B cell (primary cell): ENCODE results near the gene S100A16. TPM values are rescaled to one million over a fixed set of nuclear protein-coding genes. Genes with fewer than 3 reads are reported as not detected.

Experiments
- ATAC-seq: fragments of 200-7000 bp; cut with Tn5 transposase; one replicate; pipeline ENCODE4 v1.10.0; 2021; ENCODE audit warnings: low read depth, mild to moderate bottlenecking, moderate number of reproducible peaks, moderate library complexity
- CTCF ChIA-PET: fragments of 350-600 bp; sonication (Branson Sonifier 250); formaldehyde crosslinking; loops from one replicate; lab custom pipeline; 2021; ENCODE audit warnings: antibody characterized with exemption, inconsistent platforms; lab: Charles Lee
- POLR2A ChIA-PET: fragments of 350-600 bp; sonication (Branson Sonifier 250); formaldehyde crosslinking; loops from one replicate; lab custom pipeline; 2021; ENCODE audit warnings: antibody characterized with exemption; lab: Charles Lee
- DNase-seq: peaks from one replicate; pipeline ENCODE4 v3.0.0; 2013
- H2AFZ ChIP-seq: 2 replicates; pipeline ENCODE4 v1.6.1; 2012; ENCODE audit warnings: mild to moderate bottlenecking, low read depth, low read length; ENCODE audit not compliant: insufficient read depth, poor library complexity, severe bottlenecking
- H3K27ac ChIP-seq, 2 donors: 1 replicate in 1 of 2; 2 replicates in 1 of 2; pipeline ENCODE4 v1.5.1; 2012 to 2013; ENCODE audit warnings: low read length in 2 of 2, mild to moderate bottlenecking in 2 of 2, moderate library complexity in 1 of 2
- H3K27me3 ChIP-seq, 4 experiments: fragments of 200-600 bp in 1 of 4; sonication (generic) in 1 of 4; replicated peaks in 1 of 4; 1 replicate in 2 of 4; 2 replicates in 2 of 4; pipeline versions ENCODE4 v1.6.1 to v1.7.0; 2013 to 2016; ENCODE audit warnings: low read length in 3 of 4, mild to moderate bottlenecking in 2 of 4, mixed read lengths in 1 of 4, moderate library complexity in 1 of 4; ENCODE audit not compliant: insufficient read depth in 4 of 4, control insufficient read depth in 3 of 4; ENCODE audit errors: control extremely low read depth in 1 of 4
- H3K36me3 ChIP-seq, 2 experiments: replicated peaks in 1 of 2; 1 replicate in 1 of 2; 2 replicates in 1 of 2; pipeline versions ENCODE4 v1.6.1 to v1.7.1; 2013; ENCODE audit warnings: low read length in 1 of 2; ENCODE audit not compliant: insufficient read depth in 2 of 2, control insufficient read depth in 1 of 2; ENCODE audit errors: control extremely low read depth in 1 of 2, extremely low read depth in 1 of 2
- H3K4me1 ChIP-seq, 2 donors: fragments of 200-600 bp in 1 of 2; sonication (generic) in 1 of 2; 1 replicate in 1 of 2; 2 replicates in 1 of 2; pipeline versions ENCODE4 v1.5.1 to v1.6.1; 2013 to 2017; ENCODE audit warnings: low read length in 2 of 2; ENCODE audit not compliant: control insufficient read depth in 2 of 2, insufficient read depth in 2 of 2
- H3K4me2 ChIP-seq: replicated peaks from 2 replicates; pipeline ENCODE3; 2012; ENCODE audit warnings: mild to moderate bottlenecking, low read depth, low read length; ENCODE audit not compliant: poor library complexity, severe bottlenecking
- H3K4me3 ChIP-seq, 5 experiments: fragments of 200-600 bp in 1 of 5; sonication (generic) in 1 of 5; 1 replicate in 3 of 5; 2 replicates in 2 of 5; pipeline versions ENCODE4 v1.5.1 to v1.7.0; 2011 to 2016; ENCODE audit warnings: low read length in 4 of 5, mild to moderate bottlenecking in 4 of 5, low read depth in 2 of 5, control low read depth in 1 of 5, moderate library complexity in 1 of 5; ENCODE audit not compliant: insufficient read depth in 1 of 5; ENCODE audit errors: control extremely low read depth in 1 of 5, extremely low read depth in 1 of 5
- H3K79me2 ChIP-seq: fragments of 200-600 bp; sonication (generic); one replicate; pipeline ENCODE4 v1.6.0; 2016; ENCODE audit warnings: low read length; ENCODE audit not compliant: control insufficient read depth, insufficient read depth
- H3K9ac ChIP-seq: fragments of 200-600 bp; sonication (generic); 2 replicates; pipeline ENCODE4 v1.6.1; 2017; ENCODE audit warnings: mild to moderate bottlenecking, low read length, moderate library complexity
- H3K9me3 ChIP-seq, 3 donors: one replicate each; pipeline versions ENCODE4 v1.6.1 to v1.7.1; 2013; ENCODE audit warnings: low read length in 2 of 3; ENCODE audit not compliant: control insufficient read depth in 2 of 3, insufficient read depth in 1 of 3; ENCODE audit errors: control extremely low read depth in 1 of 3
- H4K20me1 ChIP-seq: 2 replicates; pipeline ENCODE4 v1.6.0; 2012; ENCODE audit warnings: mild to moderate bottlenecking, low read length; ENCODE audit not compliant: insufficient read depth, control insufficient read depth, poor library complexity, severe bottlenecking
- H3K27ac Mint-ChIP-seq: one replicate; pipeline ENCODE4 v1.8.0; 2021; ENCODE audit warnings: mixed read lengths
- H3K27me3 Mint-ChIP-seq: one replicate; pipeline ENCODE4 v1.8.0; 2021; ENCODE audit warnings: mixed read lengths
- H3K4me1 Mint-ChIP-seq: one replicate; pipeline ENCODE4 v1.8.0; 2021; ENCODE audit warnings: mixed read lengths
- H3K4me3 Mint-ChIP-seq: one replicate; pipeline ENCODE4 v1.8.0; 2021; ENCODE audit warnings: mixed read lengths
- H3K9me3 Mint-ChIP-seq: one replicate; pipeline ENCODE4 v1.8.0; 2022; ENCODE audit warnings: mixed read lengths; ENCODE audit not compliant: insufficient read depth
- EZH2 ChIP-seq: IDR thresholded peaks from 2 replicates; pipeline ENCODE4 v1.6.1; 2012; ENCODE audit warnings: borderline replicate concordance, low read depth, mild to moderate bottlenecking, moderate library complexity, low read length; ENCODE audit not compliant: insufficient read depth, poor library complexity, severe bottlenecking
- WGBS: methylation state at CpG from one replicate; pipeline ENCODE4 v1.1.5; 2013; ENCODE audit warnings: missing lambda C conversion rate; ENCODE audit not compliant: insufficient coverage; 5-methylcytosine and 5-hydroxymethylcytosine counted together
- intact Hi-C: fragments of 100-400 bp; cut with micrococcal nuclease; formaldehyde crosslinking; loops from one replicate; pipeline ENCODE4 v1.10.0; 2022
- polyA plus RNA-seq: library from polyadenylated mRNA; depleted of rRNA; stranded (reverse); fragments of >200 nt; gene quantifications from 2 replicates; pipeline ENCODE4 v1.2.3, GENCODE V29; 2012
- total RNA-seq, 2 donors: library from RNA; stranded (reverse); fragments of 120-200 nt in 1 of 2; gene quantifications; 1 replicate in 1 of 2; 2 replicates in 1 of 2; pipeline versions ENCODE4 v1.2.3 to v1.2.4, GENCODE V29; 2013 to 2022
- TF ChIP-seq, protein P1 (sequence below): fragments of 200-600 bp; IDR thresholded peaks from one replicate; pipeline ENCODE4 v1.8.0; 2022; ENCODE audit warnings: antibody characterized with exemption, mild to moderate bottlenecking

Gene S100A16
- total and polyA plus RNA-seq, 2 donors (not counting 1 experiment from before 2014, with no cell fraction given) = not detected

GRCh38 chr1:153623101-153623500 lies 10.2 kb upstream of the S100A16 start:
- Histone ChIP-seq H3K4me3 (no peak overlapping the region), H3K9me3 (no peaks in the 10 kb centered on the region), H3K27ac (no peak overlapping the region), H3K79me2 (no peaks in the 10 kb centered on the region), H3K9ac (no peak overlapping the region), H3K4me2 (no peak overlapping the region), H2AFZ (no peak overlapping the region), H3K27me3 (peaks cover 0 to 4% (median 0%) of the 10 kb centered on the region in 4 experiments), H3K4me1 (peaks cover 9 to 18% of the 10 kb centered on the region in 2 donors), H4K20me1 (no peaks in the 10 kb centered on the region), H3K36me3 (no peaks in the 10 kb centered on the region)
- POLR2A ChIA-PET = interaction anchor here (1.7 kb wide), 1 partner anchor 11 kb away, joined by 7 read pairs; the partner anchor contains the start of gene CHTOP
- Mint-ChIP-seq H3K27me3 (no peaks in the 10 kb centered on the region), H3K4me1 (peaks cover 16% of the 10 kb centered on the region), H3K9me3 (no peaks in the 10 kb centered on the region), H3K27ac (no peak overlapping the region), H3K4me3 (no peak overlapping the region)
- no peak for TF ChIP-seq EZH2
- TF ChIP-seq, protein P1, sequence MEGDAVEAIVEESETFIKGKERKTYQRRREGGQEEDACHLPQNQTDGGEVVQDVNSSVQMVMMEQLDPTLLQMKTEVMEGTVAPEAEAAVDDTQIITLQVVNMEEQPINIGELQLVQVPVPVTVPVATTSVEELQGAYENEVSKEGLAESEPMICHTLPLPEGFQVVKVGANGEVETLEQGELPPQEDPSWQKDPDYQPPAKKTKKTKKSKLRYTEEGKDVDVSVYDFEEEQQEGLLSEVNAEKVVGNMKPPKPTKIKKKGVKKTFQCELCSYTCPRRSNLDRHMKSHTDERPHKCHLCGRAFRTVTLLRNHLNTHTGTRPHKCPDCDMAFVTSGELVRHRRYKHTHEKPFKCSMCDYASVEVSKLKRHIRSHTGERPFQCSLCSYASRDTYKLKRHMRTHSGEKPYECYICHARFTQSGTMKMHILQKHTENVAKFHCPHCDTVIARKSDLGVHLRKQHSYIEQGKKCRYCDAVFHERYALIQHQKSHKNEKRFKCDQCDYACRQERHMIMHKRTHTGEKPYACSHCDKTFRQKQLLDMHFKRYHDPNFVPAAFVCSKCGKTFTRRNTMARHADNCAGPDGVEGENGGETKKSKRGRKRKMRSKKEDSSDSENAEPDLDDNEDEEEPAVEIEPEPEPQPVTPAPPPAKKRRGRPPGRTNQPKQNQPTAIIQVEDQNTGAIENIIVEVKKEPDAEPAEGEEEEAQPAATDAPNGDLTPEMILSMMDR = no peak
- CTCF ChIA-PET = interaction anchor here (0.6 to 0.7 kb wide), 2 partner anchors 21 to 903 kb away, joined by 3 read pairs; no protein-coding TSS in a partner anchor
- intact Hi-C loops = no loop called here
- ATAC-seq (no peak), DNase-seq (no peak)
- 76% methylated on average over 7 of the region's 7 CpGs for WGBS

- Histone ChIP-seq H3K4me3 (no peak overlapping the region), H3K9ac (no peak overlapping the region), H3K27ac (no peak overlapping the region), H4K20me1 (no peaks in the 10 kb centered on the region), H3K9me3 (no peaks in the 10 kb centered on the region), H3K79me2 (no peaks in the 10 kb centered on the region), H3K4me2 (no peak overlapping the region), H3K27me3 (no peaks in the 10 kb centered on the region), H2AFZ (no peak overlapping the region), H3K4me1 (peaks cover 10% of the 10 kb centered on the region in 2 donors), H3K36me3 (no peaks in the 10 kb centered on the region)
- ChIA-PET POLR2A (interaction anchor here (0.7 kb wide), 1 partner anchor 24 kb away, joined by 3 read pairs; no protein-coding TSS in a partner anchor), CTCF (no interaction called here)
- no peak overlapping the region for H3K4me3 Mint-ChIP-seq
- no peaks in the 10 kb centered on the region for H3K27me3 Mint-ChIP-seq
- no peaks in the 10 kb centered on the region for H3K9me3 Mint-ChIP-seq
- H3K27ac Mint-ChIP-seq = no peak overlapping the region
- DNase-seq (no peak), ATAC-seq (no peak)
- TF ChIP-seq, protein P1 = no peak
- TF ChIP-seq EZH2 = no peak
- intact Hi-C loops = no loop called here
- peaks cover 7% of the 10 kb centered on the region for H3K4me1 Mint-ChIP-seq
- WGBS = 98% methylated on average over 6 of the region's 6 CpGs
Measured at GRCh38 chr1:153619171-153619570, 6.2 kb upstream of the S100A16 start.
